OCI-LY1 (cell line): ENCODE results near the gene PLEKHA7.

Experiments used
- H2AFZ ChIP-seq: fragments of 200-600 bp; sonication (generic), shearing (Covaris generic); 2 replicates; pipeline ENCODE4 v1.6.0; 2014; ENCODE audit warnings: antibody characterized with exemption, mild to moderate bottlenecking, low read length
- H3F3A ChIP-seq: fragments of 200-600 bp; sonication (generic), shearing (Covaris generic); 2 replicates; pipeline ENCODE4 v1.6.0; 2014; ENCODE audit warnings: mild to moderate bottlenecking, antibody characterized with exemption, low read length, moderate library complexity; ENCODE audit not compliant: insufficient read depth
- H3K27ac ChIP-seq: fragments of 200-600 bp; sonication (generic); 2 replicates; pipeline ENCODE4 v1.5.1; 2014; ENCODE audit warnings: low read length, mixed run types, mild to moderate bottlenecking, low read depth; ENCODE audit not compliant: poor library complexity, severe bottlenecking
- H3K27me3 ChIP-seq: fragments of 200-600 bp; sonication (generic); 2 replicates; pipeline ENCODE4 v1.6.0; 2014; ENCODE audit warnings: antibody characterized with exemption, mild to moderate bottlenecking, low read length, moderate library complexity; ENCODE audit not compliant: insufficient read depth
- H3K36me3 ChIP-seq: fragments of 200-600 bp; sonication (generic); 2 replicates; pipeline ENCODE4 v1.6.1; 2014; ENCODE audit warnings: mild to moderate bottlenecking, antibody characterized with exemption, low read length, moderate library complexity, mixed read lengths; ENCODE audit not compliant: insufficient read depth
- H3K4me1 ChIP-seq: fragments of 200-600 bp; sonication (generic); 2 replicates; pipeline ENCODE4 v1.5.1; 2014; ENCODE audit warnings: mild to moderate bottlenecking, low read length, moderate library complexity; ENCODE audit not compliant: insufficient read depth, severe bottlenecking
- H3K4me2 ChIP-seq: fragments of 200-600 bp; sonication (generic), shearing (Covaris generic); 2 replicates; pipeline ENCODE4 v1.6.1; 2014; ENCODE audit warnings: low read length
- H3K4me3 ChIP-seq: fragments of 200-600 bp; sonication (generic); 2 replicates; pipeline ENCODE4 v1.5.1; 2014; ENCODE audit warnings: low read length, low read depth, mild to moderate bottlenecking, mixed read lengths; ENCODE audit not compliant: poor library complexity, severe bottlenecking
- H3K79me2 ChIP-seq: fragments of 200-600 bp; shearing (Covaris generic); 2 replicates; pipeline ENCODE4 v1.6.1; 2016; ENCODE audit warnings: mixed run types, low read length, mixed read lengths; ENCODE audit not compliant: insufficient read depth
- H3K9ac ChIP-seq: fragments of 200-600 bp; sonication (generic), shearing (Covaris generic); 2 replicates; pipeline ENCODE4 v1.6.1; 2014; ENCODE audit warnings: mild to moderate bottlenecking, low read length, mixed read lengths
- H3K9me2 ChIP-seq: fragments of 200-600 bp; sonication (generic), shearing (Covaris generic); 2 replicates; pipeline ENCODE4 v1.6.1; 2014; ENCODE audit warnings: low read depth, mild to moderate bottlenecking, low read length, mixed read lengths
- H3K9me3 ChIP-seq: fragments of 200-600 bp; shearing (Covaris generic); 2 replicates; pipeline ENCODE4 v1.6.1; 2014; ENCODE audit warnings: low read length, mixed read lengths
- H4K20me1 ChIP-seq: fragments of 200-600 bp; sonication (generic), shearing (Covaris generic); 2 replicates; pipeline ENCODE4 v1.6.0; 2016; ENCODE audit warnings: mild to moderate bottlenecking, low read length; ENCODE audit not compliant: insufficient read depth
- EZH2 ChIP-seq: fragments of 200-600 bp; sonication (generic), shearing (Covaris generic); IDR thresholded peaks from 2 replicates; pipeline ENCODE4 v1.8.0; 2017; ENCODE audit warnings: borderline replicate concordance, mixed run types, mild to moderate bottlenecking, antibody characterized with exemption, low read length, moderate library complexity, mixed read lengths
- TF ChIP-seq, protein P1 (sequence below): fragments of 200-600 bp; sonication (generic), shearing (Covaris generic); IDR thresholded peaks from 2 replicates; pipeline ENCODE4 v1.5.1; 2017; ENCODE audit warnings: mild to moderate bottlenecking, antibody characterized with exemption, low read length, moderate library complexity, mixed read lengths

The PLEKHA7 gene

DNA sequence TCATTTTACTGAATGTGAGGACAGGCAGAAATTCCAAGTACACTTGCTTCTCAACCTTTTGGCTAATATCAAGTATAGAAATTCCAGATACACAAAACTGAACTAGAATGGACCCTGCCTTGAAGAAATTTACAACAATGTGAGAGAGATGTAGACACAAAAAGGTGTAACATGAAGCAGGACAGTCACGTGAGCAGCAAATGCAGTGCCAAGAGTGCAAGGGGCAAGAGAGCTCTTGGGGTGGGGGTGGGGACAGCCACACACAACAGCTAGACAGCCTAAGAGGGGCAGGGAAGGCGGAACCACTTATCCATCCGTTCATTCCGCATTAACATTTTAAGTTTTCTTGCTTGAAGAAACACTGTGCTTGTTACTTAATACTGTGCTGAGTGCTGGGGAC is 28.9 kb downstream of the PLEKHA7 start:
- no peaks in the 10 kb centered on the region for H3K36me3 ChIP-seq
- H3K4me3 ChIP-seq: no peak overlapping the region
- no peak overlapping the region for H3K9ac ChIP-seq
- H4K20me1 ChIP-seq: no peaks in the 10 kb centered on the region
- H3K9me2 ChIP-seq: no peaks in the 10 kb centered on the region
- H3K4me2 ChIP-seq: no peak overlapping the region
- no peaks in the 10 kb centered on the region for H3F3A ChIP-seq
- no peak for TF ChIP-seq EZH2
- TF ChIP-seq, protein P1, sequence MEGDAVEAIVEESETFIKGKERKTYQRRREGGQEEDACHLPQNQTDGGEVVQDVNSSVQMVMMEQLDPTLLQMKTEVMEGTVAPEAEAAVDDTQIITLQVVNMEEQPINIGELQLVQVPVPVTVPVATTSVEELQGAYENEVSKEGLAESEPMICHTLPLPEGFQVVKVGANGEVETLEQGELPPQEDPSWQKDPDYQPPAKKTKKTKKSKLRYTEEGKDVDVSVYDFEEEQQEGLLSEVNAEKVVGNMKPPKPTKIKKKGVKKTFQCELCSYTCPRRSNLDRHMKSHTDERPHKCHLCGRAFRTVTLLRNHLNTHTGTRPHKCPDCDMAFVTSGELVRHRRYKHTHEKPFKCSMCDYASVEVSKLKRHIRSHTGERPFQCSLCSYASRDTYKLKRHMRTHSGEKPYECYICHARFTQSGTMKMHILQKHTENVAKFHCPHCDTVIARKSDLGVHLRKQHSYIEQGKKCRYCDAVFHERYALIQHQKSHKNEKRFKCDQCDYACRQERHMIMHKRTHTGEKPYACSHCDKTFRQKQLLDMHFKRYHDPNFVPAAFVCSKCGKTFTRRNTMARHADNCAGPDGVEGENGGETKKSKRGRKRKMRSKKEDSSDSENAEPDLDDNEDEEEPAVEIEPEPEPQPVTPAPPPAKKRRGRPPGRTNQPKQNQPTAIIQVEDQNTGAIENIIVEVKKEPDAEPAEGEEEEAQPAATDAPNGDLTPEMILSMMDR: no peak
- H3K27me3 ChIP-seq: 0 out of 2 replicates have a peak, but pooled peaks cover 5% of the 10 kb centered on the region
- no peaks in the 10 kb centered on the region for H3K79me2 ChIP-seq
- no peak overlapping the region for H3K27ac ChIP-seq
- H3K4me1 ChIP-seq: no peaks in the 10 kb centered on the region
- no peaks in the 10 kb centered on the region for H3K9me3 ChIP-seq
- H2AFZ ChIP-seq: no peak overlapping the region

DNA sequence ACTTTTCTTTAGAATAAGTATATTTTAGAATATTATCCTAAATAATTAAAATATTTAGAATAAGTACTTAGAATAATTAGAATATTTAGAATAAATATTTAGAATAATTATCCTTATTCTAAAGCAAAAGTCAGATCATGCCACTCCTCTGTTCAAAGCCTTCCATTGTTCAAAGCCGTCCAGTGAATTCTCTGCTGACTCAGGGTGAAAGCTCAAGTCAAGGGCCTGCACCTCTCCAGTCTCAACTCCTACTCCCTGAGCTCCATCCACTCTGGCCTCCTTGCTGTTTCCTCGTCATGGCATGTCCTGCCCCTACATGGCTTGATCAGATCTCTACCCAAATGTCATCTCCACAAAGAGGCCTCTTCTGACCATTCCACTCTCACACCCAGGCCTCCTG is 30.0 kb downstream of the PLEKHA7 start:
- H3K9me3 ChIP-seq: no peaks in the 10 kb centered on the region
- no peaks in the 10 kb centered on the region for H3K9me2 ChIP-seq
- H4K20me1 ChIP-seq: no peaks in the 10 kb centered on the region
- 0 out of 2 replicates have a peak, but pooled peaks cover 5% of the 10 kb centered on the region for H3K27me3 ChIP-seq
- H3K27ac ChIP-seq: no peak overlapping the region
- H2AFZ ChIP-seq: no peak overlapping the region
- no peaks in the 10 kb centered on the region for H3F3A ChIP-seq
- H3K79me2 ChIP-seq: no peaks in the 10 kb centered on the region
- no peaks in the 10 kb centered on the region for H3K4me1 ChIP-seq
- no peaks in the 10 kb centered on the region for H3K36me3 ChIP-seq
- no peak overlapping the region for H3K9ac ChIP-seq
- H3K4me3 ChIP-seq: no peak overlapping the region
- TF ChIP-seq, protein P1: no peak
- no peak for TF ChIP-seq EZH2
- H3K4me2 ChIP-seq: no peak overlapping the region

DNA sequence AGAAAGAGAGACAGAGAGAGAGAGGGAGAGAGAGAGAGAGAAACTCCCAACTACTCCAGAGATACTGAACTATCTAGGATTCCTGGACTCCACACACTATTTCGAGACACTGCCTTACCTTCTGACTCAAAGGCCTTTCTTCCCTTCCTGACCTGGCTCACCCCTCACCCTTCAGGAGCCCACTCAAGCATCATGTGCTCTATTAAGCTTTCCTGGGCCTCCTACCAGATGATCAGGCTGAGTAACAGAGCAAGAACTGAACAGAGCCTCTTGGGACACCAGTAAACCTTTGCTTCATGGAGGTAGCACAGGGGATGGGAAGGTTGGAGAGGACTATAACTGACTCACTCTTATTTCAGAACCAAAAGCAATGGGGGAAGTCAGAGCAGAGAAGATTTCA is 31.4 kb downstream of the PLEKHA7 start:
- no peak overlapping the region for H3K9ac ChIP-seq
- no peak overlapping the region for H2AFZ ChIP-seq
- H3K36me3 ChIP-seq: no peaks in the 10 kb centered on the region
- no peak overlapping the region for H3K4me3 ChIP-seq
- TF ChIP-seq, protein P1: no peak
- no peak for TF ChIP-seq EZH2
- no peak overlapping the region for H3K4me2 ChIP-seq
- H3K9me2 ChIP-seq: no peaks in the 10 kb centered on the region
- H3K27me3 ChIP-seq: 0 out of 2 replicates have a peak, but pooled peaks cover 5% of the 10 kb centered on the region
- H3K9me3 ChIP-seq: no peaks in the 10 kb centered on the region
- no peaks in the 10 kb centered on the region for H4K20me1 ChIP-seq
- H3K79me2 ChIP-seq: no peaks in the 10 kb centered on the region
- H3F3A ChIP-seq: no peaks in the 10 kb centered on the region
- H3K4me1 ChIP-seq: no peaks in the 10 kb centered on the region
- H3K27ac ChIP-seq: no peak overlapping the region
